GM12874 (cell line): ENCODE measurements around the gene SYNDIG1L.

Experiments used
- CTCF ChIP-seq: IDR thresholded peaks from 2 replicates; pipeline ENCODE4 v1.5.1; 2011; ENCODE audit warnings: low read depth, mild to moderate bottlenecking, control low read depth, low read length, moderate library complexity; ENCODE audit not compliant: insufficient read depth

SYNDIG1L gene

GRCh38 chr14:74417611-74418010, 8.4 kb downstream of the SYNDIG1L start:
- TF ChIP-seq CTCF: no peak

- no peak for TF ChIP-seq CTCF
These were observed 8.8 kb downstream of the SYNDIG1L start for GRCh38 chr14:74417201-74417600.

- no peak for TF ChIP-seq CTCF
These were observed 10.9 kb downstream of the SYNDIG1L start for GRCh38 chr14:74415115-74415437.

- TF ChIP-seq CTCF: no peak
These were observed 11.5 kb downstream of the SYNDIG1L start for GRCh38 chr14:74414403-74415114.

- no peak for TF ChIP-seq CTCF
These were observed 12.4 kb downstream of the SYNDIG1L start for GRCh38 chr14:74413627-74414026.

GRCh38 chr14:74412753-74413152, 13.3 kb downstream of the SYNDIG1L start:
- TF ChIP-seq CTCF: no peak

GRCh38 chr14:74411671-74412070, 14.3 kb downstream of the SYNDIG1L start:
- no peak for TF ChIP-seq CTCF

GRCh38 chr14:74409441-74409840, 16.6 kb downstream of the SYNDIG1L start:
- no peak for TF ChIP-seq CTCF
